Tibial artery (tissue), 4 donors: ENCODE data around the gene SYK.
A peak's percentile ranks its signal among the peaks of the same experiment; 100 is the strongest.

Experiments
- DNase-seq, 2 donors: peaks; one replicate each; pipeline ENCODE4 v3.0.0-alpha.2; 2019
- H3K27ac ChIP-seq, 2 donors: fragments of 200-600 bp; sonication (generic) in 1 of 2; 1 replicate in 1 of 2; 2 replicates in 1 of 2; pipeline ENCODE4 v1.5.1; 2018 to 2019; ENCODE audit warnings: mild to moderate bottlenecking in 1 of 2
- H3K27me3 ChIP-seq, 2 donors: fragments of 200-600 bp; sonication (generic) in 1 of 2; one replicate each; pipeline versions ENCODE4 v1.5.1 to v1.6.0; 2016 to 2019
- H3K36me3 ChIP-seq, 3 donors: fragments of 200-600 bp; sonication (generic) in 2 of 3; one replicate each; pipeline ENCODE4 v1.5.1; 2016 to 2019; ENCODE audit warnings: mild to moderate bottlenecking in 2 of 3
- H3K4me1 ChIP-seq, 4 donors: fragments of 200-600 bp; sonication (generic) in 2 of 4; 1 replicate in 3 of 4; 2 replicates in 1 of 4; pipeline ENCODE4 v1.5.1; 2016 to 2019
- H3K4me3 ChIP-seq, 2 donors: fragments of 200-600 bp; sonication (generic) in 1 of 2; 1 replicate in 1 of 2; 2 replicates in 1 of 2; pipeline ENCODE4 v1.5.1; 2018 to 2019; ENCODE audit warnings: mild to moderate bottlenecking in 2 of 2
- H3K9me3 ChIP-seq, 3 donors: fragments of 200-600 bp; sonication (generic) in 1 of 3; one replicate each; pipeline ENCODE4 v1.5.1; 2016 to 2019
- intact Hi-C: fragments of 100-400 bp; cut with DNase I; formaldehyde crosslinking; loops from one replicate; pipeline ENCODE4 v1.15.0; 2023; ENCODE audit warnings: low total_unique reads
- TF ChIP-seq, protein P1 (sequence below), 2 experiments: fragments of 200-600 bp in 1 of 2; fragments of 450-650 bp in 1 of 2; IDR thresholded peaks; one replicate each; pipeline ENCODE4 v1.5.1; 2017 to 2019; ENCODE audit warnings: antibody characterized with exemption in 2 of 2, mild to moderate bottlenecking in 1 of 2, moderate library complexity in 1 of 2

Gene SYK

GRCh38 chr9:90869361-90869760, 67.7 kb downstream of the SYK start:
- peaks cover 0 to 7% of the 10 kb centered on the region in 2 donors for H3K27me3 ChIP-seq
- H3K4me1 ChIP-seq, result no peaks in the 10 kb centered on the region
- TF ChIP-seq, protein P1, sequence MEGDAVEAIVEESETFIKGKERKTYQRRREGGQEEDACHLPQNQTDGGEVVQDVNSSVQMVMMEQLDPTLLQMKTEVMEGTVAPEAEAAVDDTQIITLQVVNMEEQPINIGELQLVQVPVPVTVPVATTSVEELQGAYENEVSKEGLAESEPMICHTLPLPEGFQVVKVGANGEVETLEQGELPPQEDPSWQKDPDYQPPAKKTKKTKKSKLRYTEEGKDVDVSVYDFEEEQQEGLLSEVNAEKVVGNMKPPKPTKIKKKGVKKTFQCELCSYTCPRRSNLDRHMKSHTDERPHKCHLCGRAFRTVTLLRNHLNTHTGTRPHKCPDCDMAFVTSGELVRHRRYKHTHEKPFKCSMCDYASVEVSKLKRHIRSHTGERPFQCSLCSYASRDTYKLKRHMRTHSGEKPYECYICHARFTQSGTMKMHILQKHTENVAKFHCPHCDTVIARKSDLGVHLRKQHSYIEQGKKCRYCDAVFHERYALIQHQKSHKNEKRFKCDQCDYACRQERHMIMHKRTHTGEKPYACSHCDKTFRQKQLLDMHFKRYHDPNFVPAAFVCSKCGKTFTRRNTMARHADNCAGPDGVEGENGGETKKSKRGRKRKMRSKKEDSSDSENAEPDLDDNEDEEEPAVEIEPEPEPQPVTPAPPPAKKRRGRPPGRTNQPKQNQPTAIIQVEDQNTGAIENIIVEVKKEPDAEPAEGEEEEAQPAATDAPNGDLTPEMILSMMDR (IDR thresholded peaks at IDR 0.05), result no peak
- intact Hi-C loops, result loop anchor here (5.0 kb wide), 1 partner anchor 1292 kb away; no protein-coding TSS in a partner anchor
- DNase-seq, result no peak
- no peak overlapping the region for H3K27ac ChIP-seq
- H3K4me3 ChIP-seq, result no peak overlapping the region
- H3K36me3 ChIP-seq, result no peaks in the 10 kb centered on the region
- no peaks in the 10 kb centered on the region for H3K9me3 ChIP-seq

- no peaks in the 10 kb centered on the region for H3K9me3 ChIP-seq
- TF ChIP-seq, protein P1 (IDR thresholded peaks at IDR 0.05), result peak; percentile 64 to 81
- DNase-seq, result no peak
- H3K4me3 ChIP-seq, result no peak overlapping the region
- no peaks in the 10 kb centered on the region for H3K4me1 ChIP-seq
- H3K27me3 ChIP-seq, result peaks cover 0 to 7% of the 10 kb centered on the region in 2 donors
- intact Hi-C loops, result no loop called here
- H3K27ac ChIP-seq, result no peak overlapping the region
- no peaks in the 10 kb centered on the region for H3K36me3 ChIP-seq
These were observed 69.2 kb downstream of the SYK start for GRCh38 chr9:90870621-90871326.

DNA sequence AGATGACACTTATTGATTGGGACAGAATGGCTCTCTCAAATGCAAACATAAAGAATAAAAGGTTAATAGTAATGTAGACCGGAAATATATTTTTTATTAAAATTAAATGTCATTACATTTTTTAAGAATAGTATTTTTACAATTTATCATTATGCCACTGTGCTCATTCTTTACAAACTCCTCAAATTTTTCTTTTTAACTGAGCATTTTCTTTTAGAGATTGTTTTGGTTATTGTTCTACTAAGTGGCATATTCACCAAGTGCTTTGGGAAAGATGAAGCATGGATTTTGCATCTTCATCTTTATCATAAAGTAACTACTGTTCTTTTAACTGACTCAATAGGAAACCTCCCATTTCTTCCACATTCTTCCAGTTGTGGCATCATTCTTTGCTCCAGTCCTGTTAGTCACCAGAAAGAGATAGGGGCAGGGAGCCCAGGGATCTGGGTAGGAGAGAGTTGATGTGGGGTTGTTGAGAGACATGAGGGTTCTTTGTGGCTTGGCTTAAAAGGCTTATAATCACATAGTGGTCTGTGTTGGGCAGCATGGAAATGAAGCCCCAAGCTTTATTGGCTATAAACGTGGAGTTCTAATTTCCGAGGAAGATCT, 69.8 kb downstream of the SYK start:
- Histone ChIP-seq H3K36me3 (no peaks in the 10 kb centered on the region), H3K4me3 (no peak overlapping the region), H3K9me3 (no peaks in the 10 kb centered on the region), H3K27ac (no peak overlapping the region), H3K27me3 (peaks cover 0 to 7% of the 10 kb centered on the region in 2 donors), H3K4me1 (no peaks in the 10 kb centered on the region)
- TF ChIP-seq, protein P1 (IDR thresholded peaks at IDR 0.05), result no peak
- DNase-seq, result no peak
- intact Hi-C loops, result no loop called here

DNA sequence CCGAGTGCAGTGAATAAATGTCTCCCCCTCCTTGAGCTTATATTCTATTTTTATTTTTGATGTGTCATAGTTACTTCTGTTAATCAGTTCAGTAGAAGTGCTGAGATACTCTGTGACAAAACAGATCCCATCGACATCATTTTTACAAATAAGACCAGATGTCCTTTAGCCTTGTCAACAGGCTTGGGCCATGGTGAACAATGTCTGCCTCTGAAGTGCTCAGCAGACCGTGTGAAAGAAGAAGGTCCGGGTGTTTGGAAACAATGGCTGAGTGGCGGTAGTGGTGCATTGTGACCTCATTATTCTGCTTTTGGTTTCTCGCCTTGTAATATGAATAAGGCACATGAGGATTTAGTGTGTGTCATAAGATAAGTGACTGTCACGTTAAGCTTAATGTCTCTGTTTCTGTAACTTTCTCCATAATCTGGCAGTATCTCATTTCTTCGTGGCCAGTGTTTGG, 71.2 kb downstream of the SYK start:
- Histone ChIP-seq H3K4me1 (no peaks in the 10 kb centered on the region), H3K27ac (no peak overlapping the region), H3K9me3 (no peaks in the 10 kb centered on the region), H3K4me3 (no peak overlapping the region), H3K36me3 (no peaks in the 10 kb centered on the region), H3K27me3 (peaks cover 0 to 7% of the 10 kb centered on the region in 2 donors)
- intact Hi-C loops, result no loop called here
- TF ChIP-seq, protein P1 (IDR thresholded peaks at IDR 0.05), result no peak
- DNase-seq, result no peak

DNA sequence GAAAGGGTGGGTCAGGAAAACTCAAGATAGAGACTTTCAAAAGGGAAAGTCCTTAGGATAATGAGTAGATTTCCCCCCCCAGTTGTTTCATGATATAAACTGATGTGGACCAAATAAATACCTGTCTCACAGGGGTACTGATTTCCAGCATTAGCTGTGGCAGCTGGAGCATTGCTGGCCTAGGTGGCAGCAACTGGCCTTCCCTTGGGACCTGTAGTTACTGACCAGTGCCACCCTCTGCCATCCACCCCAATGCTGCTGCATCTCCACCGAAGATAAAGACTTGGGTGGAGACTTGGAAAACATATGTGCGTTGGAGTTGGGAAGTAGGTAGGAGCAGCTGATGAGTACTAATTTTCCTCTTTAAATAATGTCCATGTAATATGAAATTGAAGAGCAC, 71.8 kb downstream of the SYK start:
- TF ChIP-seq, protein P1 (IDR thresholded peaks at IDR 0.05), result no peak
- Histone ChIP-seq H3K27ac (no peak overlapping the region), H3K4me1 (no peaks in the 10 kb centered on the region), H3K27me3 (peaks cover 0 to 7% of the 10 kb centered on the region in 2 donors), H3K4me3 (no peak overlapping the region), H3K9me3 (no peaks in the 10 kb centered on the region), H3K36me3 (no peaks in the 10 kb centered on the region)
- intact Hi-C loops, result no loop called here
- DNase-seq, result no peak
